ENCODE data around the gene ARHGAP23.
"Not testable (repeated sequence)": the region's sequence is repeated elsewhere in the genome, so short reads cannot be mapped to it uniquely, and the experiment has no call there.

The ARHGAP23 gene

GRCh38 chr17:38421871-38422827, 6.1 kb upstream of the ARHGAP23 start:
- DNase-seq = no peak

DNA sequence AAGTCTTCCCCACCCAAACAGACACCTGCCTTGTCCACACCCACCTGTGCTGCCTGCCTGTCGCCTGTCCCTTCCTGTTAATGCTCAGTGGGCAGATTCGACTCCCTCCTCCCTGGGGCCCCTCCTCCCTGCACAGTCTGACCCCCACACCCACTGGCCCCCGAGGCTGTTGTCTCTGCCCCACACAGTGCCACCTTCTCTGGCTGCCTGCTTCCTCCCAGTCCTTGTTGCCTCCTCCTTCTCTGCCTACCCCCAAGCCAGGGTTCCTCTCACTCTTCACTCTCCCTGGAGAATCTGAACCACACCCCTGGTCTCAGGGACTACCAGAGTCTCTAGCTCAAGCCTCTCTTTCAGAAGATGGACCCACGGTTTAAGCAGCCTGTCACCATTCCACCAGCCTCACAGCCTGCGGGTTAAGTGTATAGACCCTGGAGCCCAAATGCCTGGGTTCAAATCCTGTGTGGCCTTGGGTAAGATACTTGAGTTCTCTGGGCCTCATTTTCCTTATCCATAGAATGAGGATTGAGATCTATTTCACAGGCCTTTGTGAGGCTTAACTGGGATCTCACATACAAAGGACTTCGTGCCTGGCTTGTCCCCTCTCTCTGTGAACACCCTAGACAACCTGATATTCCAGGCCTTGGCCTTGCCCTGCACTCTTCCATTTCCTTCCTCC, 3.8 kb upstream of the ARHGAP23 start:
- DNase-seq = no peak

GRCh38 chr17:38425031-38425430, 3.2 kb upstream of the ARHGAP23 start:
- no peak for DNase-seq

DNA sequence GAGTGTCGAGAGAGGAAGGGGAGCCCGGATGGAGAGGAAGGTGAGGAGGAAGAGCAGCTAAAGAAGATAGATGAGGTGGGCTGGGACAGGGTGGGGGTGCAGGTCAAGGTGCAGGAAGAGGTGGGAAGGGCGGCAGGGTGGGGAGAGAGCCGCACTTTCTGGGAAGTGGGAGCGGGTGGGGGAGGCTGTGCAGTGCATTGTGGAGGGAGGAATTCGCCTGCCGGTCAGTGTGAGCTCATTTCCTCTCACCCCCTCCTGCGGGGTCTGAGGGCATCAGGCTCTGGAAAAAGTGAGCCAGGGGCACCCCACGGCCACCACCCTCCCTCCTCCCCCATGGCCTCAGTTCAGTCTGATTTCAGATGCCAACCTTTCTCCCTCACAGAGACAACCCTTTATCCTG, 2.5 kb upstream of the ARHGAP23 start:
- DNase-seq = no peak

DNA sequence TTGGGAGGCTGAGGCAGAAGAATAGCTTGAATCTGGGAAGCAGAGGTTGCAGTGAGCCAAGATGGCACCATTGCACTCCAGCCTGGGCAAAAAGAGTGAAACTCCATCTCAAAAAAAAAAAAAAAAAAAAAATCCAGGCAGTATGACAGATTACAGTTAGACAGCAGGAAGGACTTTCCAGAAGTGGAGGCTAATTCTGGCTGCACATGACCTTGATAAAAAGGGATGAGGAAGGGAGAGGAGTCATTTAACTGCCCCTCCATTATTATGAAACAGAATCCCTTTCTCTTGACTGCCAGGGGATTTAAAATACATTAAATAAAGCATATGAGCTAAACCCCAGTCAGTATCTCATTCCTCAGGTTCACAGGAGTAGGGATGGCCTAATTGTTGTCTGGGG, 1.8 kb upstream of the ARHGAP23 start:
- DNase-seq = no peak

- DNase-seq = no peak
These were observed 909 bp upstream of the ARHGAP23 start for GRCh38 chr17:38427160-38427949.

DNA sequence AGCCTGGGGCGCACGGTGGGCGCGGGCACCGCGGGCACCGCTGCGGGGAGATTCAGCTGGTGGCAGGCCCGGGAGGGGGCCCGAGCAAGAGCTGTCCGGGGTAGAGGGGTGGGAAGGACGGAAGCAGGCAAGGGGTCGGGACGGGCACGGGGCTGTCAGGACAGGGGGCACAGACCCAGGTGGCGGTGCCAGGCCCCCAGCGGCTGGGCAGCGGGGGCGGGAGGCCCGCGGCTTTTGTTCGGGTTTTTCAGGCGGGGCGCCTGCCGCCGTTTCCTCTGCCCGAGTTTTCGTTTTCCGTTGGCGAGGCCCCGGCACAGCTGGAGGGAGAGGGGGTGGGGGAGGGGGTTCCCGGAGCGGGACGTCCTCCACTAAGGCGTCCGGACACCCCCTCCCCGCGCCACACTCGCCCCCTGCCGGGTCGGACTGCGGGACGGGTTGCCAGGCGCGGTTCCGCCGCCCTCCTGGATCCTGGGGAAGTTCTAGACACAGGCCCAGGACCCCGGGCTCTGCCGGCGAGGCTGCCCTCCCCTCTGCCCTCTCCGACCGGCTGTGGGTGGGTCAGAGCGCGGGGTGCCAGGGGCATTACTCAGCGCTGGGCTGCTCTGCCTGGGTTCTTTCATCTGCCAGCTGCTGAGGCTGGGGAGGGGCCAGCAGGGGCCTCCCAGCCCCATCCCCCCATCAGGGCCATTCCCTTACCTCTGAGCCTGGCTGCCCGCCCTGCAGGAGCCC, 543 bp downstream of the ARHGAP23 start:
- DNase-seq = peak; percentile 29 to 39

- no peak for DNase-seq
These were observed 1.3 kb downstream of the ARHGAP23 start for GRCh38 chr17:38429476-38430100.

DNA sequence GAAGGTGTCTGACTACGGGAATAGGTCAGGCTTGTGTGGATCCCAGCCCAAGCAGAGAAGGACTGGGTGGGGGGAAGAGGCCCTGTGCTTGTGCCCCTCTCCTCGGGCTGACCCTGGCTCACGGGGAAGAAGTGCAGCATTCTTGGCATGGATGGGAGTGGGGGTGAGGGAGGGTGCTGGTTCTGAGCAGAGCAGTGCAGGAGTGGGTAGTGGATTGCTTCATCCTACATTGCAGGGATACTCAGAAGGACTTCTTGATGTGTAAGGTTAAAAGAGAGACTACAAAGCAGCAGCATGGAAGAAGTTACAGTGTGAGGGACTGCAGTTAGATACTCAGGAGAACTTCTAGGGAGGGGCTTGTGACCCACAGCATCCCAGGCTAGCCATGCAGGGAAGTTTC, 2.1 kb downstream of the ARHGAP23 start:
- no peak for DNase-seq

DNA sequence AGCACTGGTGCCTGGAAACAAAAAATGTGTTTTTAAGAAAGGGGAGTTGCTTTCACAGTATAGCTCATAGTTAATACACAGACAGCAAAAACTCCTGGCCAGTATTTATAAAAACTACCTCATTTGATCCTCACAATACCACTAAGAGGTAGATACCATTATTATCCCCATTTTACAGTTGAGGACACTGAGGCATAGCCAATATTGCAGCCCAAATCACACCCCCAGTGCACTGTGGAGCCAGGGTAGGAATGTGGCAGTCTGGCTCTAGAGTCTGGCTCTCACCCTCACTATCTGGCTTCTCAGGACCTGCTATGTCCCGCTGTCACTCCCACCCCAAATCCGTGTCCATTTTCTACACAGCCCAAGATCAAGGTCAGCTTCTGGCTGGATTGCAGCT, 2.6 kb downstream of the ARHGAP23 start:
- no peak for DNase-seq

GRCh38 chr17:38431346-38432145, 3.3 kb downstream of the ARHGAP23 start:
- DNase-seq = no peak

DNA sequence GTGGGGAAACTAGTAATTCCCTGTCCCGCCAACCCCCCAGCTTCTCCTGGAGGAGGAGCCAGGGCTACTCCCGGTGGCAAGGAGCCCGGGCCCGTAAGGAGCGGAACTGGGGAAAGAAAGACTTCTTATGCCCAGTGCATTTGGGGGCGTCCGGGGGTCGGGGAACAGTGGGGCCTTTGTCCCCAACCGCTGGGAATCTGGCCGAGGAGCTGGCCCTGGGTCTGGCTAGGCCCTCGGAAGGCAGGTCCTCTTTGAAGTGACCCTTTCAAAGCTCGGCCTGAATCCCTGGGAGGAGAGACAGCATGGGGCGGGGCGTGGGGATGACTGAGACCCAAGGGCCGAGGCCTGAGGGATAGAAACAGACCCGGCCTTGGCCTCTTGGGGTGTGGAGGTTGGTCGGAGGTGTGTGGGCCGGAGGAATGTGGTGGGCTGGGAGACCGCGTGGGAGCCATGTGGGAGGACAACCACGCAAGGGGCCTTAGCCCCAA, 6.0 kb downstream of the ARHGAP23 start:
- no peak for DNase-seq

- DNase-seq = no peak
These were observed 7.5 kb downstream of the ARHGAP23 start for GRCh38 chr17:38435795-38436194.

DNA sequence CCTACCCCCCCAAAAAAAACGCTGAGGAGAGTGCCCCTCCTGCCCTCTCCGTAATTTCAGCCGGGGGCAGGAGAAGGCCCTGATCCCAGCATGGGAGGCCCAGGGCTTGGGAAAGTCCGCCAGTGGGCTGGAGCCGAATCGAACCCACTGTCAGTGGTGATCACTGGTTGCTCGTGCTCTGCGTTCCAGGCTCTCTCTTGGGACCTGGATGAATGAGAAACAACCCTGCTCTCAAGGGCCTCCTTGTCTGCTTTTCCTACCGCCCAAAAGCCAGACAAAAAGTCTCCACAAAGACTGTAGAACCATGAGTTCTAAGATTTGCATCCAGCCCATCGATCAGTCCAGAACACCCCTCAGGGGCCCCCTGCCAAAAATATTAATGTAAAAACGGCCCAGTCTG, 8.1 kb downstream of the ARHGAP23 start:
- DNase-seq = no peak

- DNase-seq = not testable (repeated sequence)
These were observed 9.0 kb downstream of the ARHGAP23 start for GRCh38 chr17:38437313-38437712.

DNA sequence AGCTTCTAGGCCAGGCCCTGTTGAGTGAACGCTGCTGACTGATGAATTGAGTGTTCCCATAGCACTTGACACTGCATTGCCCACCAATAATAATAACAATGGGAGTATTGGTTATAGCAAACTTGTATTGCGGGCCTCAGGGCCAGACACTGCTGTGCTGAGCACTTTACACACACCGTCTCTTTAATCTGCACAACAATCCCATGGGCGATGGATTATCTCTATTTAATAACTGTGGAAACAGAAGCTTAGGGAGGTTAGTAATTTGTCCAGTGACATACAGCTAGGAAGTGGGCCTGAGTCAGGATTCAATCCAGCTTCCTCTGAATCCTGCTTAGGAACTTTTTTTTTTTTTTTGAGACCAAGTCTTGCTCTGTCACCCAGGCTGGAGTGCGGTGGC, 11.2 kb downstream of the ARHGAP23 start:
- DNase-seq = no peak

GRCh38 chr17:38440614-38441397, 12.5 kb downstream of the ARHGAP23 start:
- no peak for DNase-seq

DNA sequence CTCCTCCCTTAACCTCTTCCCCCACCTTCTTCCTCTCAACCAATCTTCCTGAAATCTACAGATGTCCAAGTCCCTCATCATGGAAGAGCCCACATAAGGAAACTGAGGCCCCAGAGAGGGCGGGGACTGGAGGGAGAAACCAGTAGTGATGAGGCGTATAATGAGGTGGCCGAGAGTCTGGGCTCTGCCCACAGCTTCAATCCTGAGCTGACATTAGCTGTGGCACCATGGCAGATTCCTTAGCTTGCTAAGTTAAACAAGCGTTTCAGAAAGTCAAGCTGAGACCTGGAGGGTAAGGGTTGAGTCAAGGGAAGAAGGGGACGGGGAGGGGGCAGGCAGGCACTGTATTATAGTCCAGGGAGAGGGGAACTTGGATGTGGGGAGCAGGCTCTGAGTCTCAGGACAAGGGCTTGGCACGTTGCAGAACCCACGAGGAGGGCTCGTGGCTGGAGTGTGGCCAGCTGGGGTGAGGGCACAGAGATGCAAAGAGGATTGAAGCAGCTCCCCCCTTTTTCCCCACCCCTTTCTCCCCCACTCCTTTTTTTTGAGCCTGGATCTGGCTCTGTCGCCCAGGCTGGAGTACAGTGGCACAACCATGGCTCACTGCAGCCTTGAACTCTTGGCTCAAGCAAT, 13.3 kb downstream of the ARHGAP23 start:
- DNase-seq = no peak

DNA sequence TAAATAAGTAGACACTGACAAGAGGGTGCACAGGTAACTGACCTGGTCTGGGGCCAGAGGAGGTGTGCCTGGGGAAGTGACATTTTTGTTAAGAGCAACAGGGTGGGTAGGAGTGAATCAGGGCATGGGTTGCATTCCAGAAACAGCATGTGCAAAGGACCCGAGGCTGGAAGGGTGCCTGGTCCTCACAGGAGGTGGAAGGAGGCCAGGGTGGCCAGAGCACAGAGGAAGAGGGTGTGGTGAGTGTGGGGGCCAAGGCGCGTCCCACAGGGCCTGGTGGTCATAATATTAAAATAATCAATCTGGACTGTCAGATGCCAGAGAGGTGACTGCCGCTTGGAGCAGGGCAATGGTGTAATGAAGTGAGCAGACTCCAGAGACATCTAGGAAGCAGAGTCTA, 14.3 kb downstream of the ARHGAP23 start:
- DNase-seq = no peak

All from activated CD4-positive, alpha-beta T cell treated with anti-CD3 and anti-CD28 coated beads, Interleukin-2, amount 50 U/mL, for 48 hours (primary cell).